ENCODE data around the gene RASSF7. TPM values are rescaled to one million over a fixed set of nuclear protein-coding genes. Genes with fewer than 3 reads are reported as not detected.

Gene RASSF7
- total RNA-seq: 10 to 100 TPM; 16.8 to 17.3 TPM

GRCh38 chr11:560305-561147 is at the start of gene RASSF7, which contains the start of gene LMNTD2:
Gene RASSF7 (plus strand): TSS chr11:560970. CDS start chr11:561769, 799 bp downstream.
Gene LMNTD2 (minus strand): TSS chr11:560738. CDS start chr11:560716, 22 bp downstream.
- ATAC-seq (peak; percentile 96), DNase-seq (peak; percentile 95)
- Mint-ChIP-seq H3K27ac (peak within 1 kb of the TSS; percentile 30), H3K4me3 (peak within 1 kb of the TSS; percentile 89), H3K9me3 (no peaks in the 10 kb centered on the region), H3K4me1 (ENCODE audit: low read depth) (peaks cover 11% of the 10 kb centered on the region), H3K36me3 (ENCODE audit: low read depth) (peaks cover 8% of the 10 kb centered on the region), H3K27me3 (peaks cover 2% of the 10 kb centered on the region)
- ChIA-PET CTCF (interaction anchor here (0.7 to 1.4 kb wide), 4 partner anchors 41 to 163 kb away, joined by 3 to 5 read pairs (median 3); partner anchors contain the start of gene TMEM80), POLR2A (interaction anchor here (0.6 to 1.9 kb wide), 6 partner anchors 15 to 52 kb away, joined by 3 to 10 read pairs (median 3); partner anchors contain the start of genes HRAS and LRRC56)
- intact Hi-C loops (cut with micrococcal nuclease): no loop called here
- no peak for TF ChIP-seq CTCF (IDR thresholded peaks at IDR 0.05)

DNA sequence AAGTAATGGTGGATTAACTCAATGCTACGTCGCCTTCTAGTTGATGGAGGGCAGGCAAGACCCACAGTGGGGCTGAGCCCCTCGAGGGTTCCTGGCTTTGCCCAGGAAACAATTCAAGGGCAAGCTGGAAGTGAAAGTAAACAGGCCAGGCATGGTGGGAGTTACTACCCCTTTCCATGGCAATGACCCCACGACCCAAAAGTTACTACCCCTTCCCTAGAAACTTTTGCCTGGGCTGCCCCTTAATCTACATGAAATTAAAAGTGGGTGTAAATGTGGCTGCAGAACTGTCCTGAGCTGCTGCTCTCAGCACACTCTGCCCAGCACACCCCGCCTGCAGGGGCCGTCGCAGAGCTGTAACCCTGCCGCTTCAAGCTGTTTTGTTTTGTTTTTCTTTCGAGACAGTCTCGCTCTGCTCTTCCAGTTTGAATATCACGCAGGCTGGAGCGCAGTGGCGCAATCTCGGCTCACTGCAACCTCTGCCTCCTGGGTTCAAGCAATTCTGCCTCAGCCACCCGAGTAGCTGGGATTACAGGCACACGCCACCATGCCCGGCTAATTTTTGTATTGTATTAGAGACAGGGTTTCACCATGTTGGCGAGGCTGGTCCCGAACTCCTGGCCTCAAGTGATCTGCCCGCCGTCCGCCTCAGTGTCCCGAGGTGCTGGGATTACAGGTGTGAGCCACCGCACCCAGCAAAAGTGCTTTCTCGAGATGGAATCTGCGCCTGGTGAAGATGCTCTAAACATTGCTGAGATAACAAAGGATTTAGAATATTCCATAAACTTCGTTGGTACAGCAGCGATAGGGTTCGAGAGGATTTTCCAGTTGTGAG is 47.8 kb upstream of the RASSF7 start:
- no peak for TF ChIP-seq CTCF (IDR thresholded peaks at IDR 0.05)
- ChIA-PET CTCF (no interaction called here), POLR2A (interaction anchor here (0.6 to 1.0 kb wide), 2 partner anchors 20 to 214 kb away, joined by 3 read pairs; no protein-coding TSS in a partner anchor)
- intact Hi-C loops (cut with micrococcal nuclease): no loop called here
- DNase-seq (no peak), ATAC-seq (no peak)
- peaks cover 2% of the 10 kb centered on the region for H3K4me1 Mint-ChIP-seq (ENCODE audit: low read depth)
- H3K4me3 Mint-ChIP-seq: no peak overlapping the region
- H3K9me3 Mint-ChIP-seq: peaks cover 7% of the 10 kb centered on the region
- H3K27ac Mint-ChIP-seq: no peak overlapping the region
- H3K27me3 Mint-ChIP-seq: no peaks in the 10 kb centered on the region
- H3K36me3 Mint-ChIP-seq (ENCODE audit: low read depth): peaks cover 30% of the 10 kb centered on the region

GRCh38 chr11:514606-515005 is 46.2 kb upstream of the RASSF7 start:
- Mint-ChIP-seq H3K36me3 (ENCODE audit: low read depth) (peaks cover 28% of the 10 kb centered on the region), H3K27me3 (no peaks in the 10 kb centered on the region), H3K4me3 (no peak overlapping the region), H3K9me3 (peaks cover 7% of the 10 kb centered on the region), H3K4me1 (ENCODE audit: low read depth) (peaks cover 3% of the 10 kb centered on the region), H3K27ac (no peak overlapping the region)
- ATAC-seq (no peak), DNase-seq (no peak)
- intact Hi-C loops (cut with micrococcal nuclease): no loop called here
- ChIA-PET CTCF (no interaction called here), POLR2A (interaction anchor here (2.1 kb wide), 1 partner anchor 8 kb away, joined by 6 read pairs; the partner anchor contains the start of gene RNH1)
- TF ChIP-seq CTCF (IDR thresholded peaks at IDR 0.05): no peak

GRCh38 chr11:515131-515530 is 45.6 kb upstream of the RASSF7 start:
- Mint-ChIP-seq H3K36me3 (ENCODE audit: low read depth) (peaks cover 23% of the 10 kb centered on the region), H3K9me3 (peaks cover 7% of the 10 kb centered on the region), H3K27ac (no peak overlapping the region), H3K4me3 (no peak overlapping the region), H3K27me3 (no peaks in the 10 kb centered on the region), H3K4me1 (ENCODE audit: low read depth) (peaks cover 3% of the 10 kb centered on the region)
- ATAC-seq: no peak
- ChIA-PET CTCF (no interaction called here), POLR2A (interaction anchor here (2.1 kb wide), 1 partner anchor 8 kb away, joined by 6 read pairs; the partner anchor contains the start of gene RNH1)
- DNase-seq: no peak
- TF ChIP-seq CTCF (IDR thresholded peaks at IDR 0.05): no peak
- intact Hi-C loops (cut with micrococcal nuclease): no loop called here
